ENCODE results near the gene CSMD2. TPM values are rescaled to one million over a fixed set of nuclear protein-coding genes. Genes with fewer than 3 reads are reported as not detected.

CSMD2 gene
- total RNA-seq, 1 experiment from 2014 or later = 2.8 TPM

DNA sequence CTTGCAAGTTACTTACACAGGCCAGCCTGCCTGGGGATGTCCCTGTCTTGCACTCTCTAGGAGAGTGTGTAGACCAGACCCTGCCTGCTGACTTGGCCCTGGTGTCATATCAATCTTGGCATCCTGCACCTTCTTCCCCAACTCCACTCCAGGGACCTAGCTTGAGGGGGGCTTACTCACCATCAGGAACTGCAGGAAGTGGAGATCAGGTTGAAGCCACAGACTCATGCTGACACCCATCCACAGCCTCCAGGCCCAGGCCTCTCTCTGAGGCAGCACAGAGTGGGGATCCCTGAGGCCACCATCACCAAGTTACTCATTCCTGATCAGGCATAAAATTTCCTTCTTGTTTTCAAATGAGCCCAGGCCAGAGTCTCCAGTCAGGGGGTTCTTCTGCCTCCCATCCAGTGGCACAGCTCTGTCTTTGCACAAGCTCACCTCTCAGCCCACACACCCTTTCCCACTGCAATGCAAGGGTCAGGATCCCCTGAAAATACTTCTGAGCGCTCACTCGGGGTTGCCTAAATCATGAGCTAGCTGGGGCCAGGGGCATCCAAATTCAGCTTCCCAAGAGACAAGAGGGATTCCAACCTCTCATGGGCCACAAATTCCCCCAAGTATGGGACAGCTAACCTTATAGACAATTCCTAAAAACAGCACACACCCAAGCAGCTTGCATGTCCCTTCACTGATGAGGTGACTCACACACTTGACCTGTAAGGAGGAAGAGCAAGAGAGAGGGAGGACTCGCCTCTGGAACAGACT, 33.5 kb downstream of the CSMD2 start:
- no peak for DNase-seq (ENCODE audit: low spot score)
- BruUV-seq (replicated peaks) = no TSS peak
- CTCF ChIA-PET = no interaction called here

GRCh38 chr1:34130306-34130705, 34.7 kb downstream of the CSMD2 start:
- Histone ChIP-seq H3K9me3 (ENCODE audit: low read depth, low read length, poor library complexity, severe bottlenecking) (no peaks in the 10 kb centered on the region), H3K27ac (ENCODE audit: low read depth, low read length, poor library complexity, severe bottlenecking) (no peak overlapping the region), H3K4me3 (ENCODE audit: low read depth, low read length, poor library complexity, severe bottlenecking) (no peak overlapping the region), H3K27me3 (replicated peaks; ENCODE audit: insufficient read depth, low read depth, low read length, poor library complexity) (no peaks in the 10 kb centered on the region), H3K4me1 (ENCODE audit: insufficient read depth, low read length, poor library complexity, severe bottlenecking) (no peaks in the 10 kb centered on the region), H3K36me3 (ENCODE audit: insufficient read depth, low read length, poor library complexity, severe bottlenecking) (no peaks in the 10 kb centered on the region)
- TF ChIP-seq CTCF (conservative IDR thresholded peaks at IDR 0.05; ENCODE audit: low read depth, low read length) = no peak
- TF ChIP-seq EZH2 (IDR thresholded peaks at IDR 0.05; ENCODE audit: borderline replicate concordance, low read depth, low read length, poor library complexity, severe bottlenecking) = no peak
- BruUV-seq (replicated peaks) = no TSS peak
- intact Hi-C loops (cut with micrococcal nuclease; ENCODE audit: unreplicated experiment) = no loop called here
- no peak for DNase-seq (ENCODE audit: low spot score)
- POLR2A ChIA-PET (ENCODE audit: low non-redundant PET) = no interaction called here
- CTCF ChIA-PET = no interaction called here

More for the DNA sequence above, 33.5 kb downstream of the CSMD2 start:
- TF ChIP-seq CTCF (conservative IDR thresholded peaks at IDR 0.05; ENCODE audit: low read depth, low read length) (no peak), EZH2 (IDR thresholded peaks at IDR 0.05; ENCODE audit: borderline replicate concordance, low read depth, low read length, poor library complexity, severe bottlenecking) (no peak)
- intact Hi-C loops (cut with micrococcal nuclease; ENCODE audit: unreplicated experiment) = no loop called here
- H3K27me3 ChIP-seq (replicated peaks; ENCODE audit: insufficient read depth, low read depth, low read length, poor library complexity) = no peaks in the 10 kb centered on the region
- POLR2A ChIA-PET (ENCODE audit: low non-redundant PET) = no interaction called here
- H3K36me3 ChIP-seq (ENCODE audit: insufficient read depth, low read length, poor library complexity, severe bottlenecking) = no peaks in the 10 kb centered on the region
- H3K4me1 ChIP-seq (ENCODE audit: insufficient read depth, low read length, poor library complexity, severe bottlenecking) = no peaks in the 10 kb centered on the region
- H3K9me3 ChIP-seq (ENCODE audit: low read depth, low read length, poor library complexity, severe bottlenecking) = no peaks in the 10 kb centered on the region
- H3K4me3 ChIP-seq (ENCODE audit: low read depth, low read length, poor library complexity, severe bottlenecking) = no peak overlapping the region
- H3K27ac ChIP-seq (ENCODE audit: low read depth, low read length, poor library complexity, severe bottlenecking) = no peak overlapping the region

GRCh38 chr1:34129630-34130029, 35.4 kb downstream of the CSMD2 start:
- H3K9me3 ChIP-seq (ENCODE audit: low read depth, low read length, poor library complexity, severe bottlenecking) = no peaks in the 10 kb centered on the region
- no peak overlapping the region for H3K4me3 ChIP-seq (ENCODE audit: low read depth, low read length, poor library complexity, severe bottlenecking)
- DNase-seq (ENCODE audit: low spot score) = no peak
- ChIA-PET POLR2A (ENCODE audit: low non-redundant PET) (no interaction called here), CTCF (no interaction called here)
- BruUV-seq (replicated peaks) = no TSS peak
- TF ChIP-seq EZH2 (IDR thresholded peaks at IDR 0.05; ENCODE audit: borderline replicate concordance, low read depth, low read length, poor library complexity, severe bottlenecking) = no peak
- no peak for TF ChIP-seq CTCF (conservative IDR thresholded peaks at IDR 0.05; ENCODE audit: low read depth, low read length)
- intact Hi-C loops (cut with micrococcal nuclease; ENCODE audit: unreplicated experiment) = no loop called here
- no peaks in the 10 kb centered on the region for H3K4me1 ChIP-seq (ENCODE audit: insufficient read depth, low read length, poor library complexity, severe bottlenecking)
- H3K27me3 ChIP-seq (replicated peaks; ENCODE audit: insufficient read depth, low read depth, low read length, poor library complexity) = no peaks in the 10 kb centered on the region
- no peak overlapping the region for H3K27ac ChIP-seq (ENCODE audit: low read depth, low read length, poor library complexity, severe bottlenecking)
- no peaks in the 10 kb centered on the region for H3K36me3 ChIP-seq (ENCODE audit: insufficient read depth, low read length, poor library complexity, severe bottlenecking)
